Measurements from ENCODE around the gene KCNT1.
"Not testable (repeated sequence)": the region's sequence is repeated elsewhere in the genome, so short reads cannot be mapped to it uniquely, and the experiment has no call there.

KCNT1 gene
- total RNA-seq, result 0 to 0.07 reads per million in 2 donors

DNA sequence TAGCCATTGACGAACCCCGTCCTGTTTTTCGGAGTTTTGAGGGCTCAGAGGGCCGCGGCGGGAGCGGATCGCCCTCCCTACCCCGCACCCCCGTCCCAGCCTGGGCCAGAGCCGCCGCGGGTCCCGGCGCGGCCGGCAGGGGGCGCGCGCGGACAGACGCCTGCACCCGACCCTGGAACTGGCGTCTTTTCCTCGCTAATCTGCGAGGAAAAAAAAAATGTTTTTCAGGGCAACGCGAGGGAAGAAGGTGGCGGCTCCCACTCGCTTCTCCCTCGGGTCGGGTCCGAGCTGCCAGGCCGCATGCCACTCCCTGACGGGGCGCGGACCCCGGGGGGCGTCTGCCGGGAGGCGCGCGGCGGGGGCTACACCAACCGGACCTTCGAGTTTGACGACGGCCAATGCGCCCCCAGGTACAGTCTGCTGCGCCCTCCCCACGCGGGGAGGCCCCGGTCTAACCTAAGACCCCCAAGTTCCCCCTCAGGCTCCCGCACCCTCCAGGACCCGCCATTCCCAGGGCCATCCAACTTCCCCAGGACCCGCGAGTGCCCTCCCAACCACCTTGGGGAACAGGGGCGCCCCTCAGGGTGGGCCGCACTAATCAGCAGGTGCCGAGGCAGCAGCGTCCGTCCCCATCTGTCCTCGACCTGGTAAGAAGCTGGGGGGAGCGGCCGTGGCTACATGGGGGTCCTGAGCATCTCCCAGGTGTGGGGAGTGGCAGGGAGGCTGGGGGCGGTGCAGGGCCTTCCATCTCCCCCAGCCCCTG is at the start of gene KCNT1:
TSS of gene KCNT1 (plus strand) at position 227 of the 763 bp plus-strand sequence. CDS start at position 301, 74 bp downstream.
- peak; percentile 10 to 33 (median 27) for DNase-seq

DNA sequence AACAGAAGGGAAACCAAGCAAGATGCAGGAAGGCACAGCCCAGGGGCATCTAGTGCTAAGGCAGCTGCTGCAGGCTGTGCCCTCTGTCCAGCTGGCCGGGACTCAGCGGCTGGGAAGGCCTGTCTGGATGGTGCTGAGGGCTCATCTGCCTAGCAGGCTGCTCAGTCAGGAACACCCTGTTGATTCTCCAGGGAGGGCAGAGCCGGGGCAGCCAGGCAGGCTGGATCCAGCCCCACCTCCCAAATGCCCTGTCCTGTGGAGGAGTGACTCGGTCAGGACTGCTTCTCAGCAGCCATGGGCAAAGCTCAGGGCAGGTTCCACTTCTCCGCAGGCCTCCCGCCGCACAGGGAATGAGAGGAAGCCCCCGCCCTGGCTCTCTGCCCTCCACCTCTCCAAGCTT is 46.7 kb upstream of the KCNT1 start:
- DNase-seq, result no peak

DNA sequence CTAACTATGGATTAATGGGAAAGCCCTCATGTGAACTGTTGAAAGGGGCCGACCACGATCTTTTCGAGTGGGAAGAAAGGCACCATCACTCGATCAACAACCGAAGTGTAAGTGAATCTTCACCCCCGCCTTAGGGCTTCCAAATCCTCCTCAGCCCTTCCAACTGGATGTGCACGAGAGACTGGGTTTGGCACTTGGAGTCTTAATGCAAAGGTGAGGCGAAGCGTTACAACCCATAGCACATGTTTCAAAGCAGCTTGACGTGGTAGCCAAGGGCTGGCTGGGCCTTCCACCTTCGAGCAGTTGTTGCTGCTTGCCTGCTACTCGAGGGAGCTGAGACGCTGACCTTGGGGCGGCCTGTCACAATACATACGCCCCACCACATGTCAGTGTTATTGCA is 44.6 kb upstream of the KCNT1 start:
- no peak for DNase-seq

DNA sequence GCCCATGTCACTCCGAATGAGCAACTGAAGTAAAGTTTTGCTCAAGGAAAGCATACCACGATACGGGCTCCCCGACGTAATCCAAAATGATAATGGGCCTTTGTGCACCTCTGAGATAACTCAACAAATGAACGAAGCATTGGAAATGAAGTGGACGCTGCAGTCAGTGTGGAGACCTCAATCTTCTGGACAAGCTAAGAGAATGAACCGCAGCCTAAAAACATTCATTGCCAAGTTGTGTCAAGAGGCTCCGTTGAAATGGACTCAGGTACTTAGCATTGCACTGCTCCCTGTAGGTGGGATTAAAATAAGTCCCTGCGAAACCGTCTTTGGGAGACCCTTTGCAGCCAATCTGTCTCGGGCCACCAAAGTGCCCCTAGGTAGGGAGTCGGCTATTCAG is 42.7 kb upstream of the KCNT1 start:
- no peak for DNase-seq

DNA sequence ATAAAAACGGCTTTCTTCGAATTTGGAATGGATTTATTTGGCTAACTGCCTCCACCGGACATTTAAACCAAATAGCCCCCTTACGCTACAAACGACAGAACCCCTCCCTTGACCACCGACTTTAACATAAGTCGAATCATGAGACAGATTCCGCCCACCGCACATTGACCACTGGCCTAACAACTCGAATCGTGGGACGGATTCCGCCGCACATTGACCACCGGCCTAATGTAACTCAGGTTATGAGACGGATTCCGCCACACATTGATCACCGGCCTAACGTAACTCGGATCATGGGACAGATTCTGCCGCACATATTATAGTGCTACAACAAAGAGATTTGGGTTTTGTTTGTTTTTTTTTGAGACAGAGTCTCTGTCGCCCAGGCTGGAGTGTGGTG is 41.6 kb upstream of the KCNT1 start:
- DNase-seq, result no peak

DNA sequence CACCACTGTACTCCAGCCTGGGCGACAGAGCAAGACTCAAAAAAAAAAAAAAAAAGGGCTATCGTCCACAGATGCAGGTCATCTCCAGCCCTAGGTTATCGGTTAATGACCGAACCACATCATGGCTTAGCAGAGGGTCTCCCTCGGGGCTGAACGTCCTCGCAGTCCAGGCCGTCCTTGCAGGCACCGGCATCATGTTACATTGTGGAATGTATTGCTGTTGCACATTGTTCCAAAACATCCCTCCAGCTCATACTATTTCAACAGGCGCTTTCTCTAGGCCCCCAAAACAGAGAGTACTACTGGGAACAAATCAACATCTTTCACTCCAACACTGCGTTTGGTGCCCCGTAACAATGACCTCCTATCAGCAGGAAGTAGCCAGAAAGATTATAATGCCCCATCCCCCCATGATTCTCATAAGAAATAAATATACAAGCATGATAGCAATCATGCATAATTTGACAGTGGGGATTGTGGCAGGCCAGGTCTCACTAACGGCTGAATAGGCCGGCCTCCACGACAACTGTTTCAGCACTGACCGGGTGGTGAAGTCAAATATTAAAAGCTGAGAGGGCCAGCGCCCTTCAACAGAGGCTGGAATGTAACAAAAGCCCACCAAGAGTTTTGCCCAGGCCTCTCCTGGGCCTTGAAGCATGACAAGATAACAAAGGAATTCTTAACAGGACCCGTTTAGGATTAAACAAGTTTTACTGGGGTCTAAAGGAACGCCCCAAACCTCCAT is 40.0 kb upstream of the KCNT1 start:
- DNase-seq, result no peak

DNA sequence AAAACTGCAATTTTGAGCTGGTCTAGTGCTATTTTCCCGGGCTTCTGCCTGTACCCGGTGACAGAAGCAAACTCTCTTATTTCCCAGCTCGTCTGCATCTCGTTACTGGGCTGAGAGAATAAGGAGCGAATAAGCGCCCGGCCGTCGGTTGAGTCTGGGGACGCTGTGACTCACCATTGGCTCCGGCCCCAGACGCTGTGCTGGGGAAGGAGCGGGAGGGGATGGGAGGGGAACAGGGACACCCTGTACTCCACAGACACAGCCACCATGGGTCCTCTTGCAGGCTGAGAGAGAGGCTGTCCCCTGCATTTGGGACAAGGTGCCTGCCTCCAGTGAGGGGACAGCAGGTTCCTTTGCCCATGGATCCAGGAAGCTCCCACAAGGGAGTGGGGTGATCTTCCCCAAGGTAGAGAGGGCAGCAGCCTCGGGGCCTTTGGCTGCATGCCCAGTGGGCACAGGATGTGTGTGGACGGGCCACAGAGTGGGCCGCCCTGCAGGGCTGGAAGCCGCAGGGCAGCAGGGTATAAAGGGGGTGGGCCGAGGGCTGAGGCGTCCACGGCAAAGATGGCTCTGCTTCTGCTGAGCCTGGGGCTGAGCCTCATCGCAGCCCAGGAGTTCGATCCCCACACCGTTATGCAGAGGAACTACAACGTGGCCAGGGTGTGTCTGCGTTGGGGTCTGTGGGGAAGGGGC is 39.1 kb upstream of the KCNT1 start, which contains the start of gene LCN9:
TSS of gene LCN9 (plus strand) at position 552 of the 693 bp plus-strand sequence. CDS start at position 565, 13 bp downstream.
- no peak for DNase-seq

DNA sequence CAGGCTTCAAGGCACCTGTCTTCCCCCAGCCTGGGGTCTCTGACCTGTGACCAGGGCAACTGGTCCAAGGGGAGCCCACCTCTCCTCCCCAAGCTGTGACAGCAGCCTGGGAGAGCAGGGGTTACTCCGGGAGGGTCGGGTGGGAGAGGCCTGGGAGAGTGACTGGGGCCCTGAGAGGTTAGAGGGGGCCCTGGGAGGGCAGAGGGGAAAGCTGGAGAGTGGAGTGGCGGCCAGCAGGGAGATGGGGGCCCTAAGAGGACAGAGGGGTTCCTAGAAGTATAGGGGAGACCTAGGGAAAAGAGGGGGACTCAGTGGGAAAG is 38.6 kb upstream of the KCNT1 start:
- no peak for DNase-seq

DNA sequence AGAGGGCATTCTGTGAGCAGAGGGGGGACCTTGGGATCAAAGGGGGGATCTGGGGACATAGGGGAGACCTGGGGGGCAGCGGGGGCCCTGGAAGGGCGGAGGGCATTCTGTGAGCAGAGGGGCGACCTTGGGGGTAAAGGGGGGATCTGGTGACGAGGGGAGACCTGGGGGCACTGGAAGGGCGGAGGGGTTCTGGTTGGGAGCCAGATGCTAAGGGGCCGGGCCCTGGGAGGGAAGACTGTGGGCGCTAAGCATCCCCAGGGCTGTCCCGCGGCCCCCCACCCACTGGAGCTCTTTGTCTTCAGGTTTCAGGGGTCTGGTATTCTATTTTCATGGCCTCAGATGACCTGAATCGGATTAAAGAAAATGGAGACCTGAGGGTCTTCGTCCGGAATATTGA is 38.1 kb upstream of the KCNT1 start:
- DNase-seq, result no peak

DNA sequence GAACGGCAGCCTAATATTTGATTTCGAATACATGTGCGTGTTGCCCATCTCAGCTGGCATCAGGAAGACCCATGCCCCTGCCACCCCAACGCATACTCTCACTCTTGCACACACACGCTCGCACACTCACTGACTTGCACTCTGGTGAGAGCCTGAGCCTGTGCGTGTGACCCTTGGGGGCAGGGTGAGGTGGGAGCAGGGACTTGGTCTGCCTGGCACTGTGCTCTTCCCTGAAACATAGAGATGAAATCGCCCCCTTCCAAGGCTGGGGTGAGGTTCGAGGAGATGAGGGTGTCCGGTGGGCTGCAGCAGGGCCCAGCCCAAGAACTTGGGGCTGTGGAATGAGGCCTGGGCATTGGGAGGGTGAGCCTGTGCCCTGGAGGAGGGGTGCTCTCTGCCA is 37.7 kb upstream of the KCNT1 start:
- no peak for DNase-seq

DNA sequence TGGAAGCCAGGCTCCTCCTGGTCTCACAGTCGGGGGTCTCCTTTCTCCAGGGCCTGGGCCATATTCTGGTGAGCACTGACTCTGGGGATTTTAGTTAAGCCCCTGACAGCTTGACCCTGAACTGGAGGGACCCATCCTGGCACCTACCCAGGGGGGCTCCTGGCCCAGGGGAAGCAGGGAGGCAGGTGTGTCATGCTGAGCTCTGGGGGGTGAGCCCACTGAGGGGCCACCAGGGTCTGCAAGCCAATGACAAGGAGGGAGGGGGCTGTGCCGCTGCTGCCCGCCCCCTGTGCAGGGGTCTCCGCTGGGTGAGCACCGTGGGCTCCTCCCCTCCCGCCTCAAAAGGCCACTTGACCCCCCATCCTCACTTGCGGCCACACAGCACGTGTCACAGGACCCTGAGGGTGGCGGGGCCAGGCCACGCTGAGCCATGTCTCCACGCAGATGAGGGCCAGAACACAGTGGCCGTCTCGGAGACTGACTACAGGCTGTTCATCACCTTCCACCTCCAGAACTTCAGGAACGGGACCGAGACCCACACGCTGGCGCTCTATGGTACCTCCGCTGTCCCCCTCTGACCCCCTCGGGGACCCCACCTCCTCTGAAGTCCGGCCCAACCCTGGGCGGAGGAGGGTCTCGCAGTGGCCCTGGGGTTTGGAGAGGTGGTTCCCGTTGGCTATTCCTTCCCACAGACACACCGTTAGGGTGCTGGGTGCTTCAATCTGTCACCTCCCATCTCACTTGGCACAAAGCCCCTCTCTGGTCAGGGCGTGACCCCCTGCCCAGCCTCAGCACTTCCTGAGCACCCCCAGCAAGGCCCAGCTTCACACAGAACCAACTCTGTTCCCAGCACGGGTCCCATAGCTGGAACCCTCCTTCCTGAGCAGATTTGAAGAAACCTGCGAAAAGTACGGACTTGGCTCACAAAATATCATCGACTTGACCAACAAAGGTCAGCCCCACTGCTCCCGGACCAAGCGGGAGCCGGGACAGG is 36.9 kb upstream of the KCNT1 start:
- no peak for DNase-seq

DNA sequence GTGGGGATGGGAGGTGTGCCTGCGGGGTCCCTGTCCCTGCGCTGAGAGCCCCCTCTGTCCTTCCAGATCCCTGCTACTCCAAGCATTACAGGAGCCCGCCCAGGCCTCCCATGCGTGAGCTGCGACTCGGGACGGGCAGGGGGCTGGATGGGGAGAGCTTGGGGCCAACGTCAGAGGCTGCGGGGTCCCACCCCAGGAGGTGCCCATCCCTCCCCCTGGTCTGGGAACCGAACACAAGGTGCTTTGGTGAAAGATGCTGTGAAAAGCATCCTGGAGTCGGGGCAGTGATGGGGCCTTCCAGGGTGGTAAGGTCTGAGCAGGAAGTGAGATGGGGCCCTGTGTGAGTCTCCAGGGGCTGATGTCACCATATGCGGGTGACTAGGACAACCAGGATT is 36.2 kb upstream of the KCNT1 start:
- no peak for DNase-seq

DNA sequence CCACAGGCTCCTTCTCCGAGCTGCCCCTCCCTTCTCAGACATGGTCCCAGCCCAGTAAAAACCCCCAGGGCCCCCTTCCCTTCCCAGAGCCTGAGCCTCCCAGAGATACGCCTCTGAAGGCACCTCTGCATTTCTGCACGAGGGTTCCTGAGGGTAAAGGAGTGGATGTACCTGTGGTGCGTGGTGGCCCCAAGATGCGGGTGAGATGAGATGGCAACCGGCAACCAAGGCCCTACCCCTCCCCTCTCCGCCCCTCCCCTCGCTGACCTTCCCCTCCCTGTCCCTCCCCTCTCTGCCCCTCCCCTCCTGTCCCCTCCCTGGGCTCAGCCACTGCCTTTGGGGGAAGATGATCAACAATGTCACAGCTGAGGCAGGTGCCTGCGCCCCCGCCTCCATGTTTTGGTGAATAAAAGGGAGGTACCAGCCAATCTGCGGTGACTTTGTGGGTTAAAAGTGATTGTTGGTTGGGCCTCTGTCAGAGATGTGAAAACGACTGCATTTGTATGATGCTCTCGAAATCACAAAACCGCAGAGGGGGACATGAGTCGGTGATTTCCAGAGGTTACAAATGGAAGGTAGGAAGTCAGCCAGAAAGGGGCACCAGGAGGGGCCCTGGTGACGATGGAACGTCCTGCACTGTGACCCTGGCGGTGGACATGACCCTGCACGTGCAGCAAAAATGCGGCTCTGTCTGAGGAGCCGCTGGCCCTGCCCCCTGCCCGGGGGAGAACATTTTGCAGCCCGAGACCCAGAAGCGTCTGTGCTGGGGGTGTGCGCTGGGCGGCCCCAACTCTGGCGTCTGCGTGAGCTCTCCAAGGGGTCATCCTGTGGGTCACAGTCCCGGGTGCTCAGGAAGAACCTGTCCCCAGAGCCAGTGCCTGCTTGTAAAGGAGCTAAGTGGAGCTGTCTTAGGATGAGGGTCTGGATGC is 35.2 kb upstream of the KCNT1 start:
- no peak for DNase-seq

DNA sequence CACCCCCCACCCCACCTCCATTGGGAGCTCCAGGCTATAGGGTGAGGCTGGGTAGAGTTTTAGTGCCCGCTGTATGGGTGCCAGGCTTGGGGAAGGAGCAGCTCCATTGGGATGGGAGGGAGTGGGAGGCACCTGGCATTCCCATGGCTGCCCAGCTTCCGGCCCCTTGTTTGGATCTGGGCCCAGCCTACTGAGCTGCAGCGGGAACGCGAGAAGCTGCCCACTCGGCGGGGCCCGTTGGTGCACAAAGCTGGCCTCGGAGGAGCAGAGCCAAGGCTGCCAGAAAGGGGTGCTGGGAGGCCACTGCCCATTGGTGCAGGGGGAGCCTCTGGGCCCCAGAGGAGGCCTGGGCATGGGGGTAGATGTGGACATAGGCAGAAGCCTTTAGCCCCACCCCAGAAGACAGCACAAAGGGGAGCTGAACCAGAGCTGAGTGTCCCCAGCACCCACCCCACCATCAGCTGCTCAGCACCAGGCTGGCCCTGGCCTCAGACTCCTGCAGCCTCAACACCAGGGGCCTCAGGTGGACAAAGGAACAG is 34.5 kb upstream of the KCNT1 start:
- DNase-seq, result no peak

DNA sequence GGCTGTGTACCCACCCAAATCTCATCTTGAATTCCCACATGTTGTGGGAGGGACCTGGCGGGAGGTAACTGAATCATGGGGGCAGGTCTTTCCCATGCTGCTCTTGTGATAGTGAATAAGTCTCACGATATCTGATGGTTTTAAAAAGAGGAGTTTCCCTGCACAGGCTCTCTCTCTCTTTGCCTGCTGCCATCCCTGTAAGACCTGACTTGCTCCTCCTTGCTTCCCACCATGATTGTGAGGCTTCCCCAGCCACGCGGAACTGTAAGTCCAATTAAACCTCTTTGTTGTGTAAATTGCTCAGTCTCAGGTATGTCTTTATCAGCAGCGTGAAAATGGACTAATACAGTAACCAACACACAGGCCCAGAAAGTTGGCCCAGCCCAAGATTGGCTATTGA is 33.0 kb upstream of the KCNT1 start:
- not testable (repeated sequence) for DNase-seq

DNA sequence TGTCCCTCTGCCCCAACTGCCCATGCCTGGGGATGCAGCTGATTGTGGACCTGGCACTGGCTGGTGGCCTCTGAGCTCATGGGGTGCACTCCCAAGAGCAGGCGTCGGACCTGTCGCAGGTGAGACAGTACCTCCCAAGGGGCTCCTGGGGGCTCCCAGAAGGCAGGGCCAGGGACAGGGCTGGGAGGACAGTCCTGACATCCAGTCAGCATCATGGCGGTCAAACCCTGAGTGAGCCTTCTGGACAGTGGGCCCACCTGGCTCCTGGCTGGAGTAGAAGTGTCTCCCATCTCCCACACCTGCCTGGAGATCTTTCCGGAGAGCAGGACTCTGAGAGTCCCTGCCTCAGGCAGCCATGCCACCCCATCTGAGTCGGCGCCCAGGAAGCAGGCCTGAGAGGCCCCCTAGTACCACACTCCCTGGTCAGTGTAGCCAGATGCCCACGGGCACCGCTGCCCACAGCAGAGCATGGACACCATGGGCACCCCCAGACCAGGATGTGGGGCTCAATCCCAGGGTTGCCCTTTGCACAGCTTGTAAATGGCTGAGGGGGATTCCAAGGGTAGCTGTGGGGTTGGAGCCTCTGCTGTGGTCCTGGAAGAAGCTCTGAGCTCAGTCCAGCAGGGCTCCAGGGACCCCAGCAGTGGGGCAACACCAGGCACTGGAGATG is 32.2 kb upstream of the KCNT1 start:
- DNase-seq, result no peak

DNA sequence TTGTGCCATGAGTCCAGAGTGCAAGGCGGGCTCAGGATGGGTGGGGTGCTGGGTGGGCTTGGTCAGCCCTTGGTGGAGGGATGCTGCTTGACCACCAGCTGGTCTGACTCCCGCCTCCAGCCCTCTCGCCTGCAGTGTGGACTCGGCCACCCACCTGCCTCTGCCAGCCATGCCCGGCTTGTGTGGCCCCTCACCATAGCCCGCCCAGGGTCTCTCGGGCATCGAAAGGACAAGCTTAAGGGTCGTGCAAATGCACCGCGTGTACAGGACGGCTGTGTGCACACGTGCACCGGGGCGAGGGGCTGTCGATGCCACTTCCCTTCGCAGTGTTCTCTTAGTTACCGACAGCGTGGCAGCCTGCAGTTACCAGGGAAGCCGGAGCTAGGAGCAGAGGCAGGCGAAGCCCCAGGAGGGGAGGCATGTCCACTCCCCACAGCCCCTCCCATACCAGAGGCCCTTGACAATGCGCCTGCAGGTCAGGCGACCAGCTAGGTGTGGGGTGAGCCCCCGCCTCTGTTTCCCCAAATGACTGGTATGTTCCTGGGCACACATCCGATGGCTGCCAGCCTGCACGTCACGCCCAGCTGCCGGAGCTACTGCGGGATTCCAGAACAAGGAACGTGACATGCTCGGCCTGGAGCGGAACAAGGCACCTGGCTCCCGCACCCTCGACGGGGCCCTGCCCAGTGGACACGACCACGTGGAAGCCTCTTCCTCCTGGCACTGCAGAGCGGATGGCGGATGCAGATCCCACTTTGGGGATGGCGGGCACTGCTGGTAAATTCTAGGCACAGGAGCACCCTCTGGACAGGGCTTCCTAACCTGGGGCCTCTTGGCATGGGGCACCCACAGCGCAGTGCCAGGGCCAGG is 31.0 kb upstream of the KCNT1 start:
- DNase-seq, result no peak

DNA sequence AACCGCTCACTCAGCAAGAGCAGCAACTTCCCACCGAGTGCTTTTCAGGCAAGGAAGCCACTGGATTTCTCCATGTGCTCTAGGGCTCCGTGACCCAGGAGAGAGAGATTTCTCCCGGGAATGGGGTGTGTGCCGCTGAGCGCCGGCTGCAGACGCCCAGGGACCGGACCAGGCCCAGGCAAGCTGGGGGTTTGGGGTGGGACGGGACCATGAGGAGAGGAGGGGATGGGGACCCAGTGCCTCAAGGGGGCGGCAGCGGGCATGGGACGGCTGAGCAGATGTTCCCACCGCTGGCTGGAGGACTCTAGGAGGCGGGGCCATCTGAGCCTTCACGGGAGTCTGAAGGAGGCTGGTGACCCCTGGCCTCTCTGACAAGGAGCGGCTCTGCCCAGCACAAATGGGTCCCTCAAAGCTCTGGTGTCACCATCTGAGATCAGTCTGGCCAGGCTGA is 30.4 kb upstream of the KCNT1 start:
- DNase-seq, result no peak

DNA sequence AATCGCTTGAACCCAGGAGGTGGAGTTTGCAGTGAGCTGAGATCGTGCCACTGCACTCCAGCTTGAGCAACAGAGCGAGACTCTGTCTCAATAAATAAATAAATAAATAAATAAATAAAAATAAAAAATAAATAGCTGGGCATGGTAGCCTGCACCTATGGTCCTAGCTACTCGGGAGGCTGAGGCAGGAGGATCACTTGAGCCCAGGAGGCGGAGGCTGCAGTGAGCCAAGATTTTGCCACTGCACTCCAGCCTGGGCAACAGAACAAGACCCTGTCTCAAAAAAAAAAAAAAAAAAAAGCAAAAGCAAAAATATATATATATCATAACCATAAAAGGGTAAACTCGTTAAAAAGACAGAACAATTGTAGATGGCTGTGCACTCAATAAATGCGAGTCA is 29.2 kb upstream of the KCNT1 start:
- DNase-seq, result not testable (repeated sequence)
